Activated CD4-positive, CD25-positive, alpha-beta regulatory T cell treated with anti-CD3 and anti-CD28 coated beads, Interleukin-2, amount 50 U/mL, for 16 hours (primary cell): Measurements from ENCODE around the gene GPR152.

Source experiments
- DNase-seq: peaks from one replicate; pipeline ENCODE4 v3.0.0-alpha.2; 2020; ENCODE audit warnings: low read depth, low spot score

GPR152 gene

DNA sequence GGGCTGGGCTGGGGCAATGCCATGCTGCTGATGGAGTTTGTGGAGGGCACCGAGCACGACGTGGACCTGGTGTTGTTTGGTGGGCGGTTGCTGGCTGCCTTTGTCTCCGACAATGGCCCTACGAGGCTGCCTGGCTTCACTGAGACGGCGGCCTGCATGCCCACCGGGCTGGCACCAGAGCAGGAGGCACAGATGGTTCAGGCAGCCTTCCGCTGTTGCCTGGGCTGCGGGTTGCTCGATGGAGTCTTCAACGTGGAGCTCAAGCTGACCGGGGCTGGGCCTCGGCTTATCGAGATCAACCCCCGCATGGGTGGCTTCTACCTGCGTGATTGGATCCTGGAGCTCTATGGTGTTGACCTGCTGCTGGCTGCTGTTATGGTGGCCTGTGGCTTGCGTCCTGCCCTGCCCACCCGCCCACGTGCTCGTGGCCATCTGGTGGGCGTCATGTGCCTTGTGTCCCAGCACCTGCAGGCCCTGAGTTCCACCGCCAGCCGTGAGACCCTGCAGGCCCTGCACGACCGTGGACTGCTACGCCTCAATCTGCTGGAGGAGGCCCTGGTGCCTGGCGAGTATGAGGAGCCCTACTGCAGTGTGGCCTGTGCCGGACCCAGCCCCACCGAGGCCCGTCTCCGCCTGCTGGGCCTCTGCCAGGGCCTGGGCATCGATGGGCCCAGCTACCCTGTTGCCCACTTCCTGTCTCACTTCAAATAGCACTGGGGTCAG is 28.5 kb downstream of the GPR152 start:
- DNase-seq, result no peak

DNA sequence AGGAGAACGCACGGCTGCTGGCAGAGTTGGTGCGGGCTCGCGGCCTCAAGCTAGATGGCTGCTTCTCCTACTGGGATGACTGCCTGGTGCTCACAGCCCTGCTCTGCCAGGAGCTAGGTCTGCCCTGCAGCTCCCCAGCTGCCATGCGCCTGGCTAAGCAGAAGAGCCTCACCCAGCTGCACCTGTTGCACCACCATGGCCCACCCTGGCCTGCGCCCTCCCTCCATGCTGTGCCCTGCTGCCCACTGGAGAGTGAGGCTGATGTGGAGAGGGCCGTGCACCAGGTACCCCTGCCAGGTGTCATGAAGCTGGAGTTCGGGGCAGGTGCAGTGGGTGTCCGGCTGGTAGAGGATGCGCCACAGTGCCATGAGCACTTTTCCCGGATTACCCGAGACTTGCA is 29.1 kb downstream of the GPR152 start:
- no peak for DNase-seq

DNA sequence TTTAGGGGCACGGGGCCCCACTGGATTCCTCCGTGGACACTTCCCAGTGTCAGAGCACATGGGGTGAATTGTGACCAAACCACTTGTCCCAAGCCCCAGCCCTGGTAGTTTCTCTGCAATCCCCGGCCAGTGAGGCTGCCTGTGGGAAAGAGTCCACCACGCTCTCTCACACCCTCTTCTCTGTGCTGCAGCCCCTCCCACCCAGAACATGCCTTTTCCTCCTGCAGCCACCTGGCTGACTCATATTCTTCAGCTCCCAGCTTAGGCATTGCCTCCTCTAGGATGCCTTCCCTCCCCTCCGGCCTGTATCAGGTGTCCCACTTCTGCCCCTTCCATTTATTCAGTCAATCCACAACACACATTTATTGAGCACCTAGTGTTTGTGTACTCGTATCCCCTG is 29.6 kb downstream of the GPR152 start:
- no peak for DNase-seq

DNA sequence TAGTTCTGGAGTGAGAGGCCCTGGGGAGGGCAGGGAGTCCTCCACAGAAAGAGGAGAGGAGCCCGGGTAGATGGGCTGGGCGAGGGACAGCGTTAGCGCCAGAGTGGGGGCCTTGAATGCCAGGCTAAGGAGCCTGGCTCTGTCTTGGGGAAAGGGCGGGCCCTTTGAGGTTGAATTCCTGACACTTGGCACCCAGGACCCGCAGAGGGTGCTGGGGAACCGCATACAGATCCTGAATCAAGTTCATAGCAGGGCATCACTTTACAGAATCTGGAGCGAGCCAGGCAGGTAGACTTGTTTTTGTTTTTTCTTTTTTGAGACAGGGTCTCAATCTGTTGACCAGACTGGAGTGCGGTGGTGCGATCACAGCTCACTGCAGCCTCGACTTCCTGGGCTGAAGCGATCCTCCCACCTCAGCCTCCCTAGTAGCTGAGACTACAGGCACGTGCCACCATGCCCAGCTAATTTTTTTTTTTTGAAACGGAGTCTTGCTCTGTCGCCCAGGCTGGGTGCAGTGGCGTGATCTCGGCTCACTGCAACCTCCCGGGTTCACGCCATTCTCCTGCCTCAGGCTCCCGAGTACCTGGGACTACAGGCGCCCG is 31.0 kb downstream of the GPR152 start:
- no peak for DNase-seq

DNA sequence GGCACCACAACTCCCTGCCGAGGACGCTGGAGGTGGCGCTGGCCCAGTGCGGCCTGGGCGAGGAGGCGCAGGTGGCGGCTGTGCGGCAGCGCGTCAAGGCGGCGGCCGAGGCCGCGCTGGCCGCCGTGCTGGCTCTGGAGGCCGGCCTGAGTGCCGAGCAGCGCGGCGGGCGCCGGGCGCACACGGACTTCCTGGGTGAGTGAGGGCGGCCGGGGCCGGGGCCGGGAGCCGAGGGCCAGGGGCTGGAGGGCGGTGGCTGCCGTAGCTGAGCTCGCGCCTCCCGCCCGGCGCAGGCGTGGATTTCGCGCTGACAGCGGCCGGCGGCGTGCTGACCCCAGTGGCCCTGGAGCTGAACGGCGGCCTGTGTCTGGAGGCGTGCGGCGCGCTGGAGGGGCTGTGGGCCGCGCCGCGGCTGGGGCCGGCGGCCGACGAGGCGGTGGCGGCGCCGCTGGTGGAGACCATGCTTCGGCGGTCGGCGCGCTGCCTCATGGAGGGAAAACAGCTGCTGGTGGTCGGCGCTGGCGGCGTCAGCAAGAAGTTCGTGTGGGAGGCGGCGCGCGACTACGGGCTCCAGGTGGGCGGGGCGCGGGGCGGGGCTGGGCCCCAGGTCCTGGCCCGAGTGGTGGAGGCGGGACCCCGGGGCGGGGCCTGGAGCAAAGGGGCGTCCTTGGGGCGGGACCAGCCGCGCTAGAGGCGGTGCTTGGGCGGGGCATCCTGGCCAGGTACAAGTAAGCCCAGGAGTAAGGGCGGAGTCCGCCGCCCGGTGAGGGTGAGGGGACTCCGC is 31.7 kb downstream of the GPR152 start:
- DNase-seq, result peak; percentile 94

DNA sequence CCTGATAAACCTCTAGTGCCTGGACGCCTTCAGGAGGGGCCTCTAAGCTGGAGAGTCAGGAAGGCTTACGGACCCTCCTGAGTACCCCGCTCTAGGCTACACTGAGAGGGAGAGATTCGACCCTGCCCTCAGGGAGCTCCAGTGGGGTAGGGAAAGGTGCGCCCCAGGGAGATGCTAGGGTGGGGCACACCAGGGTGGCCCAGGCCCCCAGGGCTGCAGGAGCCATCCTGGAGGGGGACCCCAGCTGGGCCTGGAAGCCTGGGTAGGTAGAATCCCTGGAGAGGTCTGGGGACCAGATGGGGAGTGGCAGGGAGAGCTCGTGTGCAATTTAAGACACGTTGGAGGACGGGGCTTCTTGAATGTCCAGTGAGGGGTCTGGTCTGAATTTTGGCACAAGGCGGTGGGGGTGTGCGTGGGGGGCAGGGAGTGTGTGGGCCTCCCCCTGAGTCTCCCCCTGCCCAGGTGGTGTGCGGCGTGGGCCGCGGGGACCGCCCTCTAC is 32.3 kb downstream of the GPR152 start:
- no peak for DNase-seq

DNA sequence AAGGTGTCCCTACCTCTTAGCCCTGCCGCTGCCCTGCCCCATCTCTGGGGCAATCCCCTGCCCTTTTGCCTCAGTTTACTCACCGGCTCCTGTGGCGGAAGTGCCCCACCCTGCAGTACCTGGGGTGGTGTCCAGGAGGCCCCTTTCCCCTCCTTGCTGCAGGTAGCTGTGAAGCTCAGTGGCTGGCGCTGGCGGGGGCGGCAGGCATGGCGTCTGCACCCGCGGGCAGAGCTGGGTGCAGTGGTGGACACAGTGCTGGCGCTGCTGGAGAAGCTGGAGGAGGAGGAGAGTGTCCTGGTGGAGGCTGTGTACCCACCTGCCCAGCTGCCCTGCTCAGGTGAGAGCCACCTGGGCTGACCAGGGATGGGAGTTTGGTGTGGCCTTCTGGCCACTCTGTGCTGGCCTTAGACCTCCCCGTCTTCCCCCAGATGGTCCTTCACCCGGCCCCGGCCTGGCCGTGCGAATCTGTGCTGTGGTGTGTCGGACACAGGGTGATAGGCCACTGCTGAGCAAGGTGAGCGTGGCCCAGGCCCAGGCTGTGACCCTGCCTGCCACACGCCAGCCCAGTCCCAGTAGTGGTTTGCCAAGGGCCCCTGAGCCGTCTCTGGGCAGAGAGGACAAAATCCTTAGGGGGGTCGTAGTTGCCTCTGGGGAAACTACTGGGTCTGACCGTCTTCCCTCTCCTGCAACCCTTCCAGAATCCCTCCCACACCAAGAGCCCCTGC is 33.0 kb downstream of the GPR152 start:
- no peak for DNase-seq

DNA sequence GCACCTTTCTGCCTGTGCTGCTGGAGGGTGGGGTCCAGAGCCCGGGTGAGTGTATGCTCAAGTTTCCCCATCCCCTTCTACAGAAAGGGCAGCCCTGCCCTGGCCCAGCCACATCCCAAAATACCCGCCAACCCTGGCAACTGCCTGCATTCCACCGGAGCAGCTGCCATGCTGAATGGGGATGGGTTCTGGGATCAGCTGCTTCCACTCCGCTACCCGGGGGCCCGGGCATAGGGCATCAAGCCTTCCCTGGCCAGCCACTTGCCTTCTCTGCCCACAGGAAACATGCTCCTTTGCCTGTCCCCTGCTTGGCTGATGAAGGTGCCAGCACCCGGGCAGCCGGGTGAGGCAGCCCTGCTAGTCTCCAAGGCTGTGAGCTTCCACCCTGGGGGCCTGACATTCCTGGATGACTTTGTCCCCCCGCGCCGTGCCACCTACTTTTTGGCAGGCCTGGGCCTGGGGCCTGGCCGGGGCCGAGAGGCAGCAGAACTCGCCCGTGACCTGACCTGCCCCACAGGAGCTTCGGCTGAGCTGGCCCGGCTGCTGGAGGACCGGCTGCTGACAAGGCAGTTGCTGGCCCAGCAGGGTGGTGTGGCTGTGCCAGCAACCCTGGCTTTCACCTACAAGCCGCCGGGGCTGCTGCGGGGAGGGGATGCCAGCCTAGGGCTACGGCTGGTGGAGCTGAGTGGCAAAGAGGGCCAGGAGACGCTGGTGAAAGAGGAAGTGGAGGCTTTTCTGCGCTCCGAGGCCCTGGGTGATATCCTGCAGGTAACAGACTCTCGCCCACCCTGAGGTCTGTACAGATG is 33.9 kb downstream of the GPR152 start:
- no peak for DNase-seq

DNA sequence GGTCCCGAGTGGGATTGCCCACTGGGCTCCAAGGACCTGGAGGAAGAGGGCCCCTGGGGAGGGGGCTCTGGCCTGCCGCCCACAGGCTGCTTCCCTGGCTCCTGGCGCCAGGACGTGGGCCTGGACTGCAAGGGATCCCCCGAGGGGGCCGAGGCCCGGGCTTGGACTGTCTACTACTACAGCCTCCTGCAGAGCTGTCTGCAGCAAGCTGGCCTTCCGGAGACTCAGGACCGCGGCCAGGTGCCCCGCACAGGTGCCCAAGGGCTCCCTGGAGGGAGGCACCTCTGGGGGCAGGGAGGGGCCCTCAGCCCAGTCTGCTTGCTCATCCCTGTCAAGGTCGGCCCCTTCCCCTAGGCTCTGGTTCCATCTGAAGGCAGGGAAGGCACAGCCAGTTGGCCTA is 35.1 kb downstream of the GPR152 start:
- DNase-seq, result no peak

DNA sequence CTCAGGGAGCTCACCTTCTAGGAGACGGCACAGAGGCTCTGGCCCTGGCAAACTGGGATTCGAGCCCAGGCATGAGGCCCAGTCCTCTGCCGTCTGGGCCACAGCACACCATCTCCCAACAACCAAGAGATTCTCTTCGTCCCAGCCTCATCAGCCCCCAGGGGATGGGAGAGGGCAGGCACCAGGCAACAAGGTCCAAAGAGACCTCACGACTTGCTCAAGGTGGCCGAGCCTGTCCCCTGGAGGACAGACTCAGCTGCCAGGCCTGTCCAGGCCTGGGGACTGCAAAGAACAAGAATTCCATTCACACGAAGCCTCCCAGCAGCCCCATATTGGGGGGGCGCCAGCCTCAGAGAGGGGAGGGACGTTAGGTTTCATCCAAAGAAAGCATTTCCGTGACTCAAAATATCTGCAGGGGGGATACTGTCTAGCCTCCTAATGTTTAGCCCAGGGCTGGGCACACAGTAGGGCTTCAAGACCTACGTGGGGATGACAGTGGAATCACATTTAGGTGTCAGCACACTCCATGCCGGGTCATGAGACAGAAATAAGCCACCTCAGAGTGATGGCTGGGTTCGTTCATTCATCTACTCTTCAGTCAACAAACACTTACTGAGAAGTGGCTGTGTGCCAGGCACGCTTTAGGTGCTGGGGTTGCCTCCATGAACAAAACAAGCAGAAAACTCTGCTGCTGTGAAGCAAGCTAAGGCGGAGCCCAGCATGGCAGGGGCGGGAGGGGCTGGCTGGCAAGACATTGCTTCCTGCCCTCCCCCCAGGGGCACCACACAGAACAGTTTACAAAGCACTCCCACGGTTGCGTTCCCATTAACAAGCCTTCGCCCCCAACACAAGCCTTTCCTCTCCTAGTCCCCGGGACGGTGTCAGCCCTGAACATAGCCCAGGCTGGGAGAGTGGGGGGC is 35.9 kb downstream of the GPR152 start:
- DNase-seq, result peak; percentile 59

DNA sequence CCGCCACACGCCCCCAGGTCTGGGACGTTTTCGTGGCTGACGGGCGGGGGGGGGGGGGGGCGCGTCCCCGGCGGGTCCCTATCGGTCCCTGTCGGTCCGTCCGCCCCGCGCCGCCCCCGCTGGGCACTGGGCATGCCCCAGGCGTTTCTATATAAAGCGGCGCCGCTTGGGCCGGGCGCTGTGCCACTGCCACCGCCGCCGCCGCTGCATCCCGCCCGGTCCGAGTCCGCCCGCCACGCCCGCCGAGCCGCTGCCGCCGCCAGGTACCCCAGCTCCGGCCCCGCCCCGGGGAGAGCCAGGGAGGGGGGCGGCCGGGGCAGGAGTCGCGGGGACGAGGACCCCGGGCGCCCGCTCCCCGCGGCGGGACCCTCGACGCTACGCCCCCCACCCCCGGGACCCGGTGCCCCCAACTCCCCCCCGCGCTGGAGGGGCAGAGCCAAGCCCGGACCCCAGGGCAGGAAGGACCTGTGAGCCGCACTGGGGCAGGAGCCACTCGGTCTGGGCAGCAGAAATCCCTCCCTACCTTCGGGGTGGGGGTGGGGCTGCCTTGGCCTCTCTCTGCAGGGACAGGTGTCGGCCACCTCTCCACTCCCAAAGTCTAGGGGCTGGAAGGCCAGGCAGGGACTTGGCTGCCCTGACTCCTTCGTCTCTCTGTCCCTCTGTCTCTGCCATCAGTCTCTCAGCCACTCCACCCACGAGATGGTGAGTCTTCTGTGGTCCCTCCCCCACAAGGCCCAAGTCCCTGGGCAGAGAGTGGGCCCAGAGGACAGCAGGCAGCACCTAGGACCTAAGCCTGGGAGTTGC is 36.8 kb downstream of the GPR152 start, which contains the start of gene CARNS1:
Gene CARNS1 (plus strand): TSS at position 178 of the 804 bp plus-strand sequence. CDS start 522 bp downstream, at position 700.
- DNase-seq, result no peak

DNA sequence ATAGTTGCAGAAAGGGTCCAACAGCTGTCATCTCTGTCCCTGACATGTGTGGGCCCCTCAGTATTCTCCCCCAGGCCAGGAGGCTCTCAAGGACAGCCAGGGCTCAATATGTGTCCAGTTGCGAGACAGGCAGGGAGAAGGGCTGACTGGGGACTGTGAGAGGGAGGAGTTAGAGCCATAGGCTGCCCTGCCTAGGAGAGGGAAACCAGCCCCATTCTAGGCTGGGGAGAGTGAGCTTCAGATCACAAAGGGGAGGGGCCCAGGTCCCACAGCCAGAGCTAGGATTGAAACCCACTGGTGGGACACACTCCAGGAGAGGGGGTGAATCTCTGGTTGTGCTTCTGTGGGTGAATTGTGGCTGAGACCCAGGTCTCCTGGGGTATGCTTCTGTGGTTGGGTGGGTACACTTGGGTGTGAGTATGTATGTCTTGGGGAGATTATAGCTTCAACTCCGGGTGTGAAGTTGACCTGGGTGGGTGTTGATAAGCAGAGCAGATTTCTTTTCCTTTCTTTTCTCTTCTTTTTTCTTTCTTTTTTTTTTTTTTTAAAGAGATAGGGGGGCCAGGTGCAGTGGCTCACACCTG is 39.2 kb downstream of the GPR152 start:
- DNase-seq, result no peak

DNA sequence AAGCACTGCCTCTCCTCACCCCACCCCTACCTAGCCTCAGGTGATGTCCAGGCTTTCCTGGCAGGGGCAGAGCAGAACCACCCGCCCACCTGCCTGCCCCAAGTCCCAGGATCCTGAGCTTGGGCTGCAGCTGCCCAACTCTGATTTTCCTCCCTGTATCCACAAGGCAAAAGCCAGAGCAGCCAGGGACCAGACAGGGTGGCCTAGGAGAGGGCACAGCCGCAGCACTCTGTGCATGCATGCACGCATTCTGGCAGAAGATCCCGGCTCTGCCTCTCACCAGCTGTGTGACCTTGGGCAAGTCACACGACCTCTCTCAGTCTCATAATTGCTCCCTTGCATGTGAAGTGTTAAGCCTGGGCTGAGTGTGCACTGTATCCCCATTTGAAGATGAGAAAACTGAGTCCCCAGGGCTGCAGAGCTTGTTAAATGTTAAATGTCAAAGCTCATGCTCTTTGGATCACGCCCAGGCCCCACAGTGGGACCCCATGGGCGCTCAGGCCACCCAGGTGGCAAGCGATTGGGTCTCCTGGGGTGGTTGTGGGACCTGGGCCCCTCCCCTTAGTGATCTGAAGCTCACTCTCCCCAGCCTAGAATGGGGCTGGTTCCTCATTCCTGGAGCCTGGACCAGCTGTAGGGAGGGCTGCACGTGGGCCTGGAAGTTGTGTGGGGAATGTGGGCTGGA is 39.9 kb downstream of the GPR152 start:
- DNase-seq, result no peak

DNA sequence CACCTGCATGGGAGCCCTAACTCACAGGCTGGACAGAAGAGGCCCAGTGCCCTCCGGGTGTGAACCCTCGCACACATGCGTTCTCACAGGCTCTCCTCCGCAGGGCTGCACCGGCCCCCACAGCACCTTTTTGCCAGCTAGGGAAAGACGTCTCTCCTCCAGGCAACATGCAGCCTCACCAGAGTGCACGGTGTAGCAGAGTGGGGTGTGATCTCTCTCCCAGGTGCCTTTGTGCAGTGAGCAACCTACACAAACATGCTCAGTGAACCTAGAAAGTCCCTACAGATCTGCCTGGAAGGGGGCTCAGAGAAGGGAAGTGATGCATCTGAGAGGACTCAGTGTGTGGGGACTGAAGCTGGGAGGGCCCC is 40.8 kb downstream of the GPR152 start:
- no peak for DNase-seq

DNA sequence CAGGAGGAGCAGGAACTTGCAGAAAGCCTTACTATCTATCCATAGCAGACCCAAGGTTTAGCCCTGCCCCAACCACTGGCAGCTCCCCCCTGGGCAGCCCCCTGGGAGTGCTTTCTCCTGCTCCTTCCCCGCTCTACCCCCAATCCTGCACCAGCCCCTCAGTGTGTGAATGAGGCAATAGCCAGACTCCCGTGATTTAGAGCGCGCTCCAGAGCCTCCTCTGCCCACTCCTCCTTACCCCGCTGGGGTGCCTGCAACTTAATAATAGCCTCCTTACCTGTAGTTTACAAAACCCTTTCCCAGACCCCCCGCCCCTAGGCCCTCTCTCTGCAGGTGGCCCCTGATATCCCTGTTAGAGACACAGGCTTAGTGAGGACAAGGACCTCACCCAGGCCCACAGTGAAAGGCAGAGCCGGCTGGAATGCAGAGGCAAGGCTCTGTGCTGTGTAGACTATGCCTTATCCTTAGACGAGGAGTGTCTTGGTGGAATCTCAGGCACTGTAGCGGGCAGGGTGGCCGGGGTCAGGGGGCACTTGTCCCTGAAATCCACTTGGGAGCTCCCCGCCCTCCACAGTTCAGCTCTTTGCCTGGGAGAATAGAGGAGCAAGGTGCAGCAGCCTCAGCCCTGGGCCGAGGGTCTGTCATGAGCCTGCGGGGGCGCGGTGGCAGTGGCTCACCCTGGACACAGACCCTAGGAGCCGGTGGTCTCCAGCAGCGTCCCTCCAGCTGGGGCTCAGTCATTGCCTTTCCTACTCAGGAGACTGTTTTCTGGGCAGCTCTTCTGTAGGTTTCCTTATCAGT is 41.3 kb downstream of the GPR152 start:
- DNase-seq, result no peak

DNA sequence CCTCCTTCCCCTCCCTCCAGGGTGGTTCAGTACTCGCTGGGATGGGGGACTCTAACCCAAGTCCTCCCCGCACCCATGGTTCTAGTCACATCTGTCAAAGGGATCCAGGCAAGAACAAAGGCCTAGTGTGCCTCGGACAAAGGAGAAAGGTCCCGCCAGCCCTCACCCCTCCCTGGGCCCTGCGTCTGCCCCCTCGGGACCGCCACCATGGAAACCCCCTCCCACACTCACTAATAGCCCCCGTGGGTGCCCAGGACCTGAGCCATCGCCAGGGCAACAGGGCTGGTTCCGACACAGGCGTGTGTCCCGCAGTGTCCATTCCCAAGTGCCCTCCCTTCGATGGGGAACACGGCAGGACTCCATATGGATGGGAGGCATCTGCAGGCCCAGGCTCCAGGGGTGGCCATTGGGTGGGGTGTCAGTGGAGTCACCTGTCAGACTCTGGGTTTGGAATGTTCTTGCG is 42.1 kb downstream of the GPR152 start:
- DNase-seq, result no peak

DNA sequence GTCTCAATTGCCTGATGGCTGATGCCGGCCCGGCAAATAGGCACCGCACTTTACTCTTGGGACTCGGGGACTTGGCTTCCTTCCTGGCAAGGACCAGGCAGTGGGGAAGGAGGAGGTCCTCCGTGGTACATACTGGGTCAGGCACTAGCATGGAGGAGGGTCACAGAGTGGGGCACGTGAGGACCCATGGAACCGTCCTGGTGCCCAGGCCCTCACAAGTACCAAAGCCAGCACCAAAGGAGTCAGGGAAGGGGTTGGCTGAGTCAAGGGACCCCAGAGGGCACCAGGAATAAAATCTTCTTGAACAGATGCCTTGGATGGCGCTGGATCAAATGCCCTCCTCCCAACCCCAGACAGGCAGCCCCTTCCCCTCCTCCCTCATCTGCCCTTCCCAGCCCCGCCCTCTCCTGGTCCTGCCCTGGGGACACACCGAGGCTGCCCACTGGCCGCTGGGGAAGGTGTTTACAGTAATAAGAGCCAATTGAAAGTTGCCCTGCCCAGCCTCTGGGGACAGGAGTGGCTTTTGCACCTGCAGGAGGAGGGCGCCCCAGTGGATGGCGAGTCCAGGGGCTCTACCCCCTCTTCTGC is 42.7 kb downstream of the GPR152 start:
- no peak for DNase-seq
